Activated CD8-positive, alpha-beta memory T cell treated with anti-CD3 and anti-CD28 coated beads, Interleukin-2, amount 10 ng/mL, durations not matched to agents 7 days and 5 days (primary cell): ENCODE measurements around the gene INPP5A. TPM values are rescaled to one million over a fixed set of nuclear protein-coding genes. Genes with fewer than 3 reads are reported as not detected.
"Not testable (repeated sequence)": the region's sequence is repeated elsewhere in the genome, so short reads cannot be mapped to it uniquely, and the experiment has no call there.

Experiments used
- ATAC-seq: fragments of 150-1000 bp; cut with Tn5 transposase; one replicate; pipeline ENCODE4 v1.10.0; 2021; ENCODE audit warnings: moderate library complexity
- CTCF ChIA-PET: fragments of 350-600 bp; sonication (Branson Sonifier 250); formaldehyde crosslinking; loops from one replicate; lab custom pipeline; 2021; ENCODE audit warnings: antibody characterized with exemption; lab: Charles Lee
- DNase-seq: peaks from one replicate; pipeline ENCODE4 v3.0.0-alpha.2; 2020
- H3K27ac Mint-ChIP-seq: one replicate; pipeline ENCODE4 v1.8.0; 2021; ENCODE audit warnings: mild to moderate bottlenecking, mixed read lengths
- H3K27me3 Mint-ChIP-seq: one replicate; pipeline ENCODE4 v1.8.0; 2021; ENCODE audit warnings: mixed read lengths
- H3K36me3 Mint-ChIP-seq: one replicate; pipeline ENCODE4 v1.8.0; 2021; ENCODE audit warnings: mild to moderate bottlenecking, mixed read lengths
- H3K4me1 Mint-ChIP-seq: one replicate; pipeline ENCODE4 v1.8.0; 2021; ENCODE audit warnings: mixed read lengths
- H3K4me3 Mint-ChIP-seq: one replicate; pipeline ENCODE4 v1.8.0; 2021; ENCODE audit warnings: mild to moderate bottlenecking, moderate library complexity, mixed read lengths
- H3K9me3 Mint-ChIP-seq: one replicate; pipeline ENCODE4 v1.8.0; 2022; ENCODE audit warnings: low read depth, mixed read lengths
- total RNA-seq, 2 experiments: library from RNA; stranded (reverse); gene quantifications; one replicate each; pipeline ENCODE4 v1.2.3, GENCODE V29; 2021

Gene INPP5A
- total RNA-seq, 2 experiments from 2014 or later: 6.6 to 7.0 TPM

DNA sequence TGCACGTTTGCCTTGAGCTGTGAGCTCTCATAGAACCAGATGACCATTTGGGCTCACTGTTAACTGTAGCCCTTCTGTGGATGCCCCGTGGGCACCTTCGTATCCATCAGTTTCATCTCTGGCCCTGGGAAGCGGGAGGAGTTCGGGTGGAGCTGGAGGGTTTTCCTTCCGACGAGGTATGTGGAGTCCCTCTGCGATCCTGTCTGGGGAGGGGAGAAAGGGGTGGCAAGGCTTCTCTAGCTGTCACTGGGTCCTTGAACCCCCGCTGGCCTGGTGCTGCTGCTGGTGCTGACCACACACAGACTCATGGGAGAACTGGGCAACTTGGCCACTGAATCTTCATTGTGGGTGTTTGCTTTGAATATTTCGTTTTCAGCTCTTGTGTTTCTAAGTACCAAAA lies 32.7 kb downstream of the INPP5A start:
- H3K27ac Mint-ChIP-seq: no peak overlapping the region
- no peaks in the 10 kb centered on the region for H3K9me3 Mint-ChIP-seq

DNA sequence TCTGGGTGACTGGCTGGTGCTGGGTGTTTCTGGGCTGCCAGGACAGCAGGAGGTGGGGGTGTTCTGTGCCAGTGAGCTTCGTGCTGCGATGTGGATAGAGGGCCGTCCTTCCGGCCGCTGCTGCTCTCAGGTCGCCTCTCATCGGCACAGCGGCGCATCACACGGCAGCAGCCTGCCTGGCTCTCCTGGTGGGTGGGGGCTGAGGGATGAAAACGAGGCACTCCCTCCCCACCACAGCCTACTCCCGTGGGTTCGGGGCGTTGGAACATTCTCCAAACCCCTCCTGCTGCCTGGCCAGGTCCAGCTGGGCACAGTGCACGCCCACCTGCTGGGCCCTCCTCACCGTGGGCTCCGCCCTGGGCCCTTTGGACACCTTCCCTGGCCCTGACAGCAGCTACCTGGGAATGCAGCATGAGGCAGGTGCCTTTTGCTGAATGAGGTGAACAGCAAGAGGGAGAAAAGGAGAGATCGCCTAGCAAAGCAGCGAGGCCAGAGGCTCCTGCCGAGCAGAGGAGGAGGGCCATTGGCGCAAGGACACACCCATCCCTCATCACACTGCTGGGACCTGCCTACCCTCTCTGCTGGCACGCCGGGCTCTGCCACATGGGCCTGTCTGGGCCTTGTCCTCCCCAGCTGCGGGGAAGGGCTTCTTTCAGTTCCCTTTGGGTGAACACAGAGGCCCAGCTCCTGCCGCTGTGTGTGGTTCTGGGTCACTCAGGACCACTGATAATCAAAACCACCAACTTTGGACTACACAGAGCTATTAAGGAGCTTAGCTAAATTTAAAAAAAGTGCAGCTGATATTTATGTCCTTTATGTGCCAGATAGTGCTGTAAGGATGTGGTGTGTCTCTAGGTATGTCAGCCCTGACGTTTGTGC lies 33.4 kb downstream of the INPP5A start:
- Mint-ChIP-seq H3K9me3 (no peaks in the 10 kb centered on the region), H3K4me3 (no peak overlapping the region), H3K4me1 (peaks cover under 1% of the 10 kb centered on the region), H3K27ac (peak overlapping the region; percentile 60), H3K36me3 (no peaks in the 10 kb centered on the region), H3K27me3 (peaks cover 11% of the 10 kb centered on the region)
- CTCF ChIA-PET: interaction anchor here (1.1 to 1.9 kb wide), 4 partner anchors 20 to 53 kb away, joined by 3 to 10 read pairs (median 4); no protein-coding TSS in a partner anchor
- no peak for DNase-seq
- ATAC-seq: no peak

More for the DNA sequence above, 32.7 kb downstream of the INPP5A start:
- CTCF ChIA-PET: no interaction called here
- Mint-ChIP-seq H3K4me1 (peaks cover 8% of the 10 kb centered on the region), H3K36me3 (no peaks in the 10 kb centered on the region), H3K27me3 (peaks cover 7% of the 10 kb centered on the region), H3K4me3 (no peak overlapping the region)
- ATAC-seq (no peak), DNase-seq (no peak)

DNA sequence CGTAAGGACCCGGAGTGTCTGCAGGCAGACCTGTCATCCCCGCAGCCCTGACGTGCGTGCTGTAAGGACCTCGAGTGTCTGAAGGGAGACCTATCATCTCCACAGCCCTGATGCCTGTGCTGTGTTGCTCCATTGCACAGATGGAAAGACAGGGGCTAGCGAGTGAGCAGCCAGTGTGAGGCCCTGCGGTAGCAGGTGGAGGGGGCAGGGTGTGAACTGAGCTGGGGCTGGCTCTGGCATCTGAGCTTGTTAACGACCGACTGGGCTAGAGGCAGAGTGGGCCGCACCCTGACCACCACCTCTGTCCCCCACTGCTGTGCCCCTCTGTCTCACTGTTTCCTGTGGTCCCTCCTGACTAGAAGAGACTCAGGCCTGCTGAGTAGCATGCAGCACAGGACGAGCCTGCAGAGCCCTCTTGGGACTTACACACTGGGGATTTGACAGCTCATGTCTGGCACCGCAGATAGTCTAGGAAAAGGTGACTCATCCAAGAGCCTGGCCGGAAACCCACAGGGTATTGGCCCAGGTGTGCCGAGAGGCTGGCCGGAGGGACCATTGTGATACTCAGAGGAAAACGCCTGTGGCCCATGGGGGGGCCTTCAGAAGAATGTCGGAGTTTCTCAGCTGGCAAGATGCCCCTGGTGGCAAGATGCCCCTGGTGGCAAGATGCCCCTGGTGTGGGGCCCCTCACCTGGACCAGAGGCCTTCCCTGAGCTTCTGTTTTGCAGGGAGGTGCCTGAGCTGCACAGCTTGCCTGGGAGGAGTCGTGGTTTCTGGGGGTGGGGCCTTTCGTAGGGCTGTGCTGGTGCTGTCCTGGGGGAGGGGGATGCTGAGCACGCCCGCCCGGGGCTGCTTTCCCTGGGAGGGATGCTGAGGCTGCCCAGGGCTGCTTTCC lies 34.3 kb downstream of the INPP5A start:
- H3K9me3 Mint-ChIP-seq: no peaks in the 10 kb centered on the region
- CTCF ChIA-PET: interaction anchor here (1.1 to 1.9 kb wide), 5 partner anchors 9 to 52 kb away, joined by 3 to 10 read pairs (median 3); no protein-coding TSS in a partner anchor
- H3K36me3 Mint-ChIP-seq: no peaks in the 10 kb centered on the region
- H3K27me3 Mint-ChIP-seq: peaks cover 15% of the 10 kb centered on the region
- DNase-seq (peak; percentile 92), ATAC-seq (peak; percentile 84)
- no peaks in the 10 kb centered on the region for H3K4me1 Mint-ChIP-seq
- H3K4me3 Mint-ChIP-seq: no peak overlapping the region
- H3K27ac Mint-ChIP-seq: peak overlapping the region; percentile 60

- no peaks in the 10 kb centered on the region for H3K9me3 Mint-ChIP-seq
- H3K4me3 Mint-ChIP-seq: no peak overlapping the region
- no peaks in the 10 kb centered on the region for H3K36me3 Mint-ChIP-seq
- no peak for ATAC-seq
- H3K27me3 Mint-ChIP-seq: peaks cover 19% of the 10 kb centered on the region
- DNase-seq: no peak
- peaks cover 1% of the 10 kb centered on the region for H3K4me1 Mint-ChIP-seq
- H3K27ac Mint-ChIP-seq: no peak overlapping the region
- CTCF ChIA-PET: interaction anchor here (1.2 to 1.9 kb wide), 3 partner anchors 9 to 36 kb away, joined by 3 to 10 read pairs (median 3); no protein-coding TSS in a partner anchor
These were observed 35.0 kb downstream of the INPP5A start for GRCh38 chr10:132572545-132572937.

GRCh38 chr10:132572946-132573345 lies 35.4 kb downstream of the INPP5A start:
- ATAC-seq, H3K4me3 Mint-ChIP-seq, H3K27ac Mint-ChIP-seq, H3K4me1 Mint-ChIP-seq, DNase-seq, H3K9me3 Mint-ChIP-seq, H3K36me3 Mint-ChIP-seq: not testable (repeated sequence)
- peaks cover 22% of the 10 kb centered on the region for H3K27me3 Mint-ChIP-seq
- CTCF ChIA-PET: interaction anchor here (1.4 kb wide), 1 partner anchor 8 kb away, joined by 3 read pairs; no protein-coding TSS in a partner anchor

DNA sequence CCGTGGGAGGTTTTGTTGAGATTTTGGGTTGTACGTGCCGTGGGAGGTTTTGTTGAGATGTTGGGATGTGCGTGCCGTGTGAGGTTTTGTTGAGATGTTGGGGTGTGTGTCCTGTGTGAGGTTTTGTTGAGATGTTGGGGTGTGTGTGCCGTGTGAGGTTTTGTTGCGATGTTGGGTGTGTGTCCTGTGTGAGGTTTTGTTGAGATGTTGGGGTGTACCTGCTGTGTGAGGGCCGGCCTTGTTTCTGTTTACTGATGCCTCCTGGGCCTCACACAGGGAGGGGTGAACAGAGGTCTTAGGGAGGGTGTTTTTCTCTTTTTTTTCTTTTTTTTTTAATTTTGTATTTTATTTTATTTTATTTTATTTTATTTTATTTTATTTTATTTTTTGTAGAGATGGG lies 36.7 kb downstream of the INPP5A start:
- no peak for DNase-seq
- Mint-ChIP-seq H3K27me3 (peaks cover 33% of the 10 kb centered on the region), H3K4me3 (no peak overlapping the region), H3K4me1 (peaks cover 1% of the 10 kb centered on the region), H3K9me3 (no peaks in the 10 kb centered on the region), H3K27ac (no peak overlapping the region), H3K36me3 (no peaks in the 10 kb centered on the region)
- CTCF ChIA-PET: no interaction called here
- no peak for ATAC-seq

DNA sequence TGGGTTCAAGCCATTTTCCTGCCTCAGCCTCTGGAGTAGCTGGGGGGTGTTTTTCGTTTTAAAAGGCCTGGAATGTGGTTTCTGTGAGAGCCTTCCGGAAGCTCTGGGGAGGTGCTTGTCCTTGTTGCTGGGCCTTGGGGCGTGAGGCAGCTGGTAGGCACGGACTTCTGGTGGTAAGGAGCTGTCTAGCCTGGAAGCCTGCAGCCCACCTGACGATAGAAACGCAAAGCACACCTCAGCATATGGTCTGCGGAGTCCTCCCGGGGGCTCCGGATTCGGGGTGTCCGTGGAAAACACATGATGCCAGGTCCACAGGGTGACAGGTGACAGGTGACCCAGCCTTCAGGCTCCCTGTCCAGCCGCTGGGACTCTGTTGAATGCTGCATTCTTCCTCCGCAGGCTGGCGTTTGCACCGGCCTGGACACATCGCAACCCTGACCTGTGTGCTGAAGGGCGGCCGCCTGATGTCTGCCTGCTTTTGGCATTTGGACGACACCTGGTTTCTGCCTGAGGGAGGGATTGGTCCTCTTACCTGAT lies 37.3 kb downstream of the INPP5A start:
- H3K27ac Mint-ChIP-seq: peak overlapping the region; percentile 26
- CTCF ChIA-PET: interaction anchor here (2.1 kb wide), 1 partner anchor 23 kb away, joined by 8 read pairs; no protein-coding TSS in a partner anchor
- no peaks in the 10 kb centered on the region for H3K36me3 Mint-ChIP-seq
- peaks cover 34% of the 10 kb centered on the region for H3K27me3 Mint-ChIP-seq
- H3K9me3 Mint-ChIP-seq: no peaks in the 10 kb centered on the region
- peak; percentile 1 for ATAC-seq
- no peak for DNase-seq
- H3K4me1 Mint-ChIP-seq: peaks cover 1% of the 10 kb centered on the region
- no peak overlapping the region for H3K4me3 Mint-ChIP-seq

DNA sequence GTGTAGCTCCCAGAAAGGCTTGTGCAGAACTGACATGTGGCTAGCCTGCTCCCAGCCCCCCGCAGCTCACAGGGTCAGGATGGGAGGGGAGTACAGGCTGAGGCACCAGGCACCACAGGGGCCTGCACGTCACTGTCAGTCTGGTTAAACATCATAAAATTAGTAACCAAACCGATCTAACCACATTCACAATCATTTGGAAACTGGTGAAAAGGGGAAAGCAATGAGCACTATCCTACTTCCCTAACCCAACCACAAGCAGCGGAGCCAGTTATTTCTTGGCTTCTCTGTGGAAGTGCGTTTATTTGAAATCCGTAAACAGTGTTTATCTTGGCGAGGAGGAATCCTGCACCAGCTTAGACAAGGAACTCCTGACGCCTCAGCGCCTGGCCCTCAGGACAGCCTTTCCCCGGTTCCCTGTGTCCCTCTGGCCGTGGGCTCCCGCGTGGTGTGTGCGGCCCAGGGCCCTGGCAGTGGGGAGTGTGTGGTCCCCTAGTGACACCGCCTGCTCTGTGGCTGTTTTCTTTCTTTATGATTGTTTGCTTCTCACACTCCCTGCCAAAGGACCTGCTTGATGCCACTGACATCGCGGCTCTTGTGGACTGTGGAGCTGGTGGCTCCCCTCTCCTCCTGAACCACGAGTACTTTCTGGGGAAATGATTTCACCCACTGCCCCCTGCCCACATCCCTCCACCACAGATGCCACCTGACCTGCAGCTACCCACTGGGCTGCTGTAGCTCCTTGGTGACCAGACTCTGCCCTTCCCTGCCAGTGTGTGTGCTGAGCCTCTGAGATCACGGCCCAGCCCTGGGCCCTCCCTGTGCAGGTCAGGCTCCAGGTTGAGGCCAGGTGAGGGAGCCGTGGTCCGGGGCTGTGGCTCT lies 38.0 kb downstream of the INPP5A start:
- H3K9me3 Mint-ChIP-seq: no peaks in the 10 kb centered on the region
- no peak overlapping the region for H3K4me3 Mint-ChIP-seq
- peaks cover 1% of the 10 kb centered on the region for H3K4me1 Mint-ChIP-seq
- H3K36me3 Mint-ChIP-seq: peaks cover under 1% of the 10 kb centered on the region
- CTCF ChIA-PET: interaction anchor here (2.1 kb wide), 1 partner anchor 24 kb away, joined by 8 read pairs; no protein-coding TSS in a partner anchor
- ATAC-seq: peak; percentile 48
- peaks cover 38% of the 10 kb centered on the region for H3K27me3 Mint-ChIP-seq
- peak; percentile 74 for DNase-seq
- peak overlapping the region; percentile 48 for H3K27ac Mint-ChIP-seq

DNA sequence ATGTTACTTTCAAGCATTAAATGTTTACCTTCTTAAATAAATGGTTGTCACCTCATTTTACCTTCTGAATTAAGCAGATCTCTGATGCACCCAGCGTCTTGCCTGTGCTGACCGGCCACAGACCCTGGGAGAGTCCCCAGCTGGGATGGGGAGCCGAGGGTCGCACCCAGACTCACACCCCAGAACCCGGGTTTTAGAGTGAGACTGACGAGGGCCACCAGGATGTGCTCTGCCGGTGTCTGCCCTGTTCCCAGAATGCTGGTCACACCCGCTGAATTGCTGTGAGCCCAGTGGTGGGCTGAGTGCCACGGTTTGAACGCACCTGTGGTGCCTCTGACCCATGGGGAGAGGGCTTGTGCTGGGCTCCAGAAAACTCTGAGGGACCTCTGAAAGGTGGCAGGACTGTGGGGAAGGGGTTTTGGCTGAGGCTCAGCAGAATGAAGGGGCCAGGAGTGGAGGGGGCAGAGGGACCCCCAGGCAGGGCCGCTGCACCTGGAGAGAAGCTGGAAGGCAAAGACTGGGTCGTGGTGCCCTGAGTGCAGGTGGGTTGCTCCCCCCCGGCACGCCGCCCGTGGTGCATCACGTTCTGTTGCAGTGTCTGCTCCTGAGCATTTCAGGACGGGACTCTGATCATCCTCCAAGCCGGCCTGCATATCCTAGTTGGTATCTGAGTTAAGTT lies 39.2 kb downstream of the INPP5A start:
- peaks cover 4% of the 10 kb centered on the region for H3K36me3 Mint-ChIP-seq
- H3K27ac Mint-ChIP-seq: no peak overlapping the region
- no peak overlapping the region for H3K4me3 Mint-ChIP-seq
- H3K27me3 Mint-ChIP-seq: peaks cover 45% of the 10 kb centered on the region
- H3K4me1 Mint-ChIP-seq: peaks cover 1% of the 10 kb centered on the region
- CTCF ChIA-PET: interaction anchor here (2.1 kb wide), 1 partner anchor 25 kb away, joined by 8 read pairs; no protein-coding TSS in a partner anchor
- H3K9me3 Mint-ChIP-seq: no peaks in the 10 kb centered on the region
- ATAC-seq (no peak), DNase-seq (no peak)

GRCh38 chr10:132577350-132578003 lies 39.9 kb downstream of the INPP5A start:
- no peak overlapping the region for H3K27ac Mint-ChIP-seq
- H3K4me1 Mint-ChIP-seq: peaks cover 1% of the 10 kb centered on the region
- no peaks in the 10 kb centered on the region for H3K9me3 Mint-ChIP-seq
- peaks cover 49% of the 10 kb centered on the region for H3K27me3 Mint-ChIP-seq
- peaks cover 5% of the 10 kb centered on the region for H3K36me3 Mint-ChIP-seq
- DNase-seq (no peak), ATAC-seq (no peak)
- H3K4me3 Mint-ChIP-seq: no peak overlapping the region
- CTCF ChIA-PET: no interaction called here

DNA sequence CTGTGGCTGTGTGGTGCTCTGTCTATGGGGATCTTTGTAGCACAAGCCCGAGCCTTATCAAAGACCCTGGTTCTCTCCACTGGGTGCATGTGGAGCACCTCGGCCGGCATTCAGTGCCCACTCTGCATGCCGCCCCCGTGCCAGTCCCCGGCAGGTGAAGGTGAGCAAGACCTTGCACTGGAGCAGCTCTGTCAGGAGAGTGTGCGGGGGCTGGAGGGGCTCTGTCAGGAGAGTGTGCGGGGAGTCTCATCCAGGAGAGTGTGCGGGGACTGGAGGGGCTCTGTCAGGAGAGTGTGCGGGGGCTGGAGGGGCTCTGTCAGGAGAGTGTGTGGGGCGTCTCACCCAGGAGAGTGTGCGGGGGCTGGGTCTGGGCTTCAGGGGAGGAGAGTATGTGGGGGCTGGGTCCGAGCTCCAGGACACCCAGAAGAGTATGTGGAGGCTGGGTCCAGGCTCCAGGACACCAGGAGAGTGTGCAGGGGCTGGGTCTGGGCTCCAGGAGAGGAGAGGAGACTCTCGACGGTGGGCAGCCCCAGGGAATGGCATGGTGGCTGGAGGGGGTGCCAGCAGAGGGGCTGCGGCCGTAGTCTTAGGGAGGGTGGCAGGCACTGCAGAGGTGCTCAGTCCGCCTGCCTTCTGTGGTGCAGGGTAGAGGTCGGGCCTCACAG lies 40.8 kb downstream of the INPP5A start:
- Mint-ChIP-seq H3K4me3 (no peak overlapping the region), H3K9me3 (no peaks in the 10 kb centered on the region), H3K4me1 (peaks cover 1% of the 10 kb centered on the region), H3K36me3 (peaks cover 5% of the 10 kb centered on the region), H3K27me3 (peaks cover 58% of the 10 kb centered on the region), H3K27ac (no peak overlapping the region)
- no peak for DNase-seq
- CTCF ChIA-PET: no interaction called here
- no peak for ATAC-seq
